Common myeloid progenitor, CD34-positive (primary cell): Measurements from ENCODE around the gene ZNF23.

ENCODE experiments used
- CTCF ChIA-PET: fragments of 350-600 bp; sonication (Branson Sonifier 250); formaldehyde crosslinking; loops from one replicate; lab custom pipeline; 2021; ENCODE audit warnings: antibody characterized with exemption; lab: Charles Lee
- POLR2A ChIA-PET: fragments of 350-600 bp; sonication (Branson Sonifier 250); formaldehyde crosslinking; loops from one replicate; lab custom pipeline; 2021; ENCODE audit warnings: antibody characterized with exemption; lab: Charles Lee
- DNase-seq, 3 donors: peaks; one replicate each; pipeline versions ENCODE4 v3.0.0 to v3.0.0-alpha.2; 2013
- H3K27ac ChIP-seq, 2 experiments: 1 replicate in 1 of 2; 2 replicates in 1 of 2; pipeline ENCODE4 v1.7.0; 2013; ENCODE audit warnings: inconsistent platforms in 2 of 2, low read length in 2 of 2, mild to moderate bottlenecking in 2 of 2, low read depth in 1 of 2, moderate library complexity in 1 of 2; ENCODE audit not compliant: severe bottlenecking in 2 of 2, insufficient read depth in 1 of 2, poor library complexity in 1 of 2
- H3K27me3 ChIP-seq, 5 experiments: replicated peaks in 2 of 5; 1 replicate in 3 of 5; 2 replicates in 2 of 5; pipeline versions ENCODE4 v1.6.1 to v1.7.0; 2013; ENCODE audit warnings: low read length in 4 of 5, mild to moderate bottlenecking in 2 of 5, moderate library complexity in 2 of 5, inconsistent platforms in 1 of 5; ENCODE audit not compliant: insufficient read depth in 5 of 5, control insufficient read depth in 4 of 5
- H3K36me3 ChIP-seq, 4 experiments: 1 replicate in 2 of 4; 2 replicates in 2 of 4; pipeline versions ENCODE4 v1.6.1 to v1.7.0; 2013; ENCODE audit warnings: low read length in 3 of 4, control low read depth in 1 of 4, mild to moderate bottlenecking in 1 of 4; ENCODE audit not compliant: control insufficient read depth in 4 of 4, insufficient read depth in 4 of 4
- H3K4me1 ChIP-seq, 4 experiments: 1 replicate in 3 of 4; 2 replicates in 1 of 4; pipeline versions ENCODE4 v1.6.1 to v1.7.1; 2013; ENCODE audit warnings: low read length in 3 of 4, mild to moderate bottlenecking in 3 of 4, control low read depth in 1 of 4, inconsistent platforms in 1 of 4, moderate library complexity in 1 of 4; ENCODE audit not compliant: control insufficient read depth in 4 of 4, insufficient read depth in 4 of 4; ENCODE audit errors: control extremely low read depth in 1 of 4
- H3K4me3 ChIP-seq, 7 experiments: 1 replicate in 4 of 7; 2 replicates in 3 of 7; pipeline versions ENCODE4 v1.5.1 to v1.7.0; 2013; ENCODE audit warnings: mild to moderate bottlenecking in 7 of 7, low read length in 6 of 7, moderate library complexity in 6 of 7, inconsistent platforms in 2 of 7, low read depth in 2 of 7, control low read depth in 1 of 7; ENCODE audit not compliant: insufficient read depth in 4 of 7, control insufficient read depth in 1 of 7; ENCODE audit errors: extremely low read depth in 1 of 7
- H3K9me3 ChIP-seq, 5 experiments: 1 replicate in 4 of 5; 2 replicates in 1 of 5; pipeline versions ENCODE4 v1.6.1 to v1.7.1; 2013; ENCODE audit warnings: low read length in 4 of 5, mild to moderate bottlenecking in 2 of 5, inconsistent platforms in 1 of 5, low read depth in 1 of 5, moderate library complexity in 1 of 5; ENCODE audit not compliant: control insufficient read depth in 4 of 5, insufficient read depth in 2 of 5; ENCODE audit errors: control extremely low read depth in 1 of 5
- WGBS: methylation state at CpG from one replicate; pipeline ENCODE4 v1.1.5; 2013; ENCODE audit not compliant: insufficient coverage; 5-methylcytosine and 5-hydroxymethylcytosine counted together

ZNF23 gene

DNA sequence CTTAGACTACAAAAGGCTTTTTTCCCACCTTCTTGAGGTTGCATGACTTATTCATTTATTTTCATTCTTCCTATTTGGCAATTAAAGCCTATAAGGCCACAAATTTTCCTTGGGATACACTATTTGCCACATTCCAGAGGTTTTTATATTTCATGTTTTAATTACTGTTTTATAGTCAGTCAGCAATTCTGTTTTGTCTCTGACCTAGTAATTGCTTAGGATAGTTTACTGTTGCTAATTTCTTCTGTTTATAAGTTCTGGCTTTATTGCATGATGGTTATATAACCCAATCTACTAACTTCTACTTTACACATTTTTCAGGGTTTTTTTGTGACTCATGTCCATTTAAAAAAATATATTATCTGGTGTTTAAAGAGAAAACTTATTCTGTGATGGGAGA lies 2.5 kb downstream of the ZNF23 start:
- DNase-seq = no peak
- H3K36me3 ChIP-seq = peaks cover 9 to 28% (median 20%) of the 10 kb centered on the region in 4 experiments
- no peak overlapping the region for H3K4me3 ChIP-seq
- peaks cover 0 to 28% (median 8%) of the 10 kb centered on the region in 5 experiments for H3K9me3 ChIP-seq
- H3K27ac ChIP-seq = no peak overlapping the region
- POLR2A ChIA-PET = no interaction called here
- CTCF ChIA-PET = interaction anchor here (0.7 kb wide), 1 partner anchor 156 kb away, joined by 4 read pairs; no protein-coding TSS in a partner anchor
- H3K4me1 ChIP-seq = peaks cover 0 to 17% (median 10%) of the 10 kb centered on the region in 4 experiments
- no peaks in the 10 kb centered on the region for H3K27me3 ChIP-seq

DNA sequence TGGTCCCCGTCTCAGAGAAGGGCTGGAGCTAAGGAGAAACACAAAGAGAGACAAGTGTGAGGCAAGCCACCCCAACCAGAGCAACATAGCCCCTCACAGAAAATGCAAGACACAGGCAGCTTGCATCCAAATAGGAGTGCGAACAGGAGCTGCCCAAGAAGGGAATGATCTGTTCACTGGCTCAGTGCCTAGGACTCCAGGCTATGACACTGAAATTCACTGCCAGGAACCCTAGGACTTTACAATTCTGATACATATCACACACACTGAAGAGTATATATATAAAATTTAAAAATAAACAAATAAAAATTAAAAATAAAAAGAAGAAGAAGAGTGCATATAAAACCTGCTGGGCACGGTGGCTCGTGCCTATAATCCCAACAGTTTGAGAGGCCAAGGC lies 5.2 kb downstream of the ZNF23 start:
- peaks cover 8 to 54% (median 20%) of the 10 kb centered on the region in 5 experiments for H3K9me3 ChIP-seq
- DNase-seq = no peak
- WGBS = 100% methylated on average over 3 of the region's 4 CpGs
- ChIA-PET CTCF (interaction anchor here (3.3 kb wide), 1 partner anchor 43 kb away, joined by 9 read pairs; no protein-coding TSS in a partner anchor), POLR2A (no interaction called here)
- no peak overlapping the region for H3K27ac ChIP-seq
- no peak overlapping the region for H3K4me3 ChIP-seq
- H3K36me3 ChIP-seq = peaks cover 19 to 55% (median 40%) of the 10 kb centered on the region in 4 experiments
- no peaks in the 10 kb centered on the region for H3K27me3 ChIP-seq
- peaks cover 0 to 10% (median 5%) of the 10 kb centered on the region in 4 experiments for H3K4me1 ChIP-seq

DNA sequence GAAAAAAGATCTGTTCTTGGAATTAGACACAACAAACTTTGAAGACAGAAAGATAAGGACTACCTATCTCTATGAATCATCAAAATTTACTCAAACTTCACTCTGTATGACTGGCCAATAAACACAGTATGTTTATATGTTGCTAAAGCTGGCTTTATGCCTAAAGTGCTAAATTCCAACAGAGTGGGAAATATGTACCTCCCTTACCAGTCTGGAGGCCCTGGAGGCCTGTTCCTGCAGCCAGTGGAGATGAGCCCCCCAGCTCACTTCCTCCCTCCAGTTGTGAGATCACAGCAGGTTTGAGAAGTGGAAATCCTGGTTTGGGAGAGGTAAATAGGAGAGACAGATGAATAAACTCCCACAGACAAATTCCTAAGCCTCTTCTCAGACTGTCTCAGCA lies 9.0 kb downstream of the ZNF23 start:
- DNase-seq = no peak
- ChIA-PET POLR2A (no interaction called here), CTCF (interaction anchor here (1.4 kb wide), 1 partner anchor 46 kb away, joined by 3 read pairs; no protein-coding TSS in a partner anchor)

DNA sequence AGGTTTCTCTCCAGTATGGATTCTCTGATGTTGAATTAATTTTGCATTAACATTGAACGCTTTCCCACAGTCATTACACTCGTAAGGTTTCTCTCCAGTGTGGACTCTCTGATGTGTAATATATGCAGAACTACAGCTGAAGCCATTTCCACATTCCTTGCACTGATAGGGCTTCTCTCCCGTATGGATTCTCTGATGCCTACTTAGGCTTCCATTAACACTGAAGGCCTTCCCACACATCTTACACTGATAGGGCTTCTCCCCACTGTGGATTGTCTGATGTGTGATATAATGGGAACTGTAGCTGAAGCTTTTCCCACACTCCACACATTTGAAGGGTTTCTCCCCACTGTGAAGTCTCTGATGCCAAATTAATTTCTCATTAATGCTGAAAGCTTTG lies 13.0 kb downstream of the ZNF23 start:
- peak in 1 of 3 donors; percentile 9 for DNase-seq
- peaks cover 22 to 94% (median 75%) of the 10 kb centered on the region in 5 experiments for H3K9me3 ChIP-seq
- CTCF ChIA-PET = no interaction called here
- no peaks in the 10 kb centered on the region for H3K4me1 ChIP-seq
- H3K27me3 ChIP-seq = no peaks in the 10 kb centered on the region
- WGBS = no CpG with 5 or more reads among the region's 3 CpGs
- H3K27ac ChIP-seq = no peak overlapping the region
- no peak overlapping the region for H3K4me3 ChIP-seq
- H3K36me3 ChIP-seq = peaks cover 29 to 61% (median 48%) of the 10 kb centered on the region in 4 experiments
- POLR2A ChIA-PET = no interaction called here

More for the DNA sequence above, 9.0 kb downstream of the ZNF23 start:
- Histone ChIP-seq H3K27ac (no peak overlapping the region), H3K27me3 (no peaks in the 10 kb centered on the region), H3K9me3 (peaks cover 16 to 86% (median 55%) of the 10 kb centered on the region in 5 experiments), H3K4me3 (no peak overlapping the region), H3K36me3 (peaks cover 38 to 91% (median 70%) of the 10 kb centered on the region in 4 experiments), H3K4me1 (no peaks in the 10 kb centered on the region)

DNA sequence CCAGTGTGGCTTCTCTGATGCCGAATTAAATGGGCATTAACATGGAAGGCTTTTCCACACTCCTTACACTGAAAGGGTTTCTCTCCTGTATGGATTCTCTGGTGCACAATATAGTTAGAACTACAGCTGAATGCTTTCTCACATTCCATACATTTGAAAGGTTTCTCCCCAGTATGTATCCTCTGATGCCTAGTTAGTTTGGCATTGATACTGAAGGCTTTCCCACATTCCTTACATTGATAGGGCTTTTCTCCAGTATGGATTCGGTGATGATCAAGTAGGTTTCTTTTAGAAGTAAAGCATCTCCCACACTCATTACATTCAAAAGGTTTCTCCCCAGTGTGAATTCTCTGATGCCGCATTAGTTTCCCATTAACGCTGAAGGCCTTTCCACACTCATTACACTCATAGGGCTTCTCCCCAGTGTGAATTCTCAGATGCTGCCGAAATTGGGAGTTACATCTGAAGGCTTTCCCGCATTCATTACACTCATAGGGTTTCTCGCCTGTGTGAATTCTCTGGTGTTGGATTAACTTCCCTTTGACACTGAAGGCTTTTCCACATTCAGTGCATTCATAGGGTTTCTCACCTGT lies 13.7 kb downstream of the ZNF23 start:
- DNase-seq = no peak
- ChIA-PET CTCF (no interaction called here), POLR2A (no interaction called here)
- H3K27ac ChIP-seq = no peak overlapping the region
- H3K9me3 ChIP-seq = peaks cover 22 to 94% (median 74%) of the 10 kb centered on the region in 5 experiments
- H3K4me1 ChIP-seq = no peaks in the 10 kb centered on the region
- H3K27me3 ChIP-seq = no peaks in the 10 kb centered on the region
- 100% methylated on average over 5 of the region's 7 CpGs for WGBS
- H3K4me3 ChIP-seq = no peak overlapping the region
- peaks cover 25 to 55% (median 42%) of the 10 kb centered on the region in 4 experiments for H3K36me3 ChIP-seq

DNA sequence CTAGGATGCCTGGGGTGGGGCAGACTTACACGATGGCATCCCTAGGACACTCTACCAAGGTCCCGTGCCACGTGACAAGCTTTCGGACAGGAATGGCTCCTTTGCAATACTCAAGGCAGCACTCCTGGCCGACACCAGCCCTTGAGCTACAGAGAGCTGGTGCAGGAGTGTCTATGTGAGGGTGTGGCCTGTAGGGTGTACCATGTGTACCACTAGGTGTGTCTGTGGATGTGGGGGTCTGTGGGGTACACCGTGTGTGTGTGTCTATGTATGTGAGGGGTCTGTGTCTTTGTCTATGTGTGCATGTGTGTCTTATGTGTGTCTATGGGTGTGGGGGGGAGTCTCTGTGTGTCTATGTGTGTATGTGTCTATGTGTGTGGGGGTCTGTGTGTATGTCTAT lies 18.3 kb downstream of the ZNF23 start:
- no peaks in the 10 kb centered on the region for H3K4me1 ChIP-seq
- no peak overlapping the region for H3K27ac ChIP-seq
- peaks cover 10 to 66% (median 51%) of the 10 kb centered on the region in 5 experiments for H3K9me3 ChIP-seq
- 100% methylated on average over 6 of the region's 6 CpGs for WGBS
- ChIA-PET CTCF (no interaction called here), POLR2A (no interaction called here)
- no peak for DNase-seq
- peaks cover 3 to 8% (median 5%) of the 10 kb centered on the region in 4 experiments for H3K36me3 ChIP-seq
- H3K4me3 ChIP-seq = no peak overlapping the region
- peaks cover 0 to 33% (median 2%) of the 10 kb centered on the region in 5 experiments for H3K27me3 ChIP-seq

DNA sequence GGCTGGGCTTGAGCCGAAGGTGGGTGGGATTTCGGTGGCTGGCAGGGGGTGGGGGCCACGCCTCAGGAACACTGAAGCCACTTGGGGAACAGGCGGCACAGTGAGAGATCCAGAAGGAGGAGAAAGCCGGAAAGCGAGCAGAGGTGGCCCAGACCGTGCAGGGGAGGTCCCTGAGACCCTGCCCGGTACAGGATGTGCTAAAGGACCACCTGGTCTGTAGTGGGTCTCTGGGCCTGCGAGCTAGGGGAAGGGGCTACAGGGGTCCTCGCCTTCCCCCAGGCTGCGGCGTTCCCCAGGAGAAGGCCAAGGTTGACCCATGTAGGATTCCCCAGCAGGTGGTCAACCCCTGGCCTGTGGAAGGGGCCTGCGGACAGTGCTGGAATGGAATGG lies 20.0 kb downstream of the ZNF23 start, which contains the start of gene TLE7:
TLE7 (minus strand) TSS at position 4 of the 390 bp plus-strand sequence. CDS start 8,730 bp downstream, outside the sequence.
- H3K27me3 ChIP-seq = peaks cover 0 to 34% (median 3%) of the 10 kb centered on the region in 5 experiments
- H3K4me3 ChIP-seq = no peak within 1 kb of the TSS
- H3K36me3 ChIP-seq = no peaks in the 10 kb centered on the region
- H3K27ac ChIP-seq = no peak within 1 kb of the TSS
- no peaks in the 10 kb centered on the region for H3K4me1 ChIP-seq
- H3K9me3 ChIP-seq = peaks cover 1 to 59% (median 36%) of the 10 kb centered on the region in 5 experiments
- 90% methylated on average over 10 of the region's 13 CpGs for WGBS
- no peak for DNase-seq
- ChIA-PET CTCF (no interaction called here), POLR2A (no interaction called here)
